ENCODE results near the gene NBPF1. TPM values are rescaled to one million over a fixed set of nuclear protein-coding genes. Genes with fewer than 3 reads are reported as not detected.
"Not testable (repeated sequence)": the region's sequence is repeated elsewhere in the genome, so short reads cannot be mapped to it uniquely, and the experiment has no call there.

NBPF1 gene
- polyA plus RNA-seq, 1 experiment: 36.6 TPM

DNA sequence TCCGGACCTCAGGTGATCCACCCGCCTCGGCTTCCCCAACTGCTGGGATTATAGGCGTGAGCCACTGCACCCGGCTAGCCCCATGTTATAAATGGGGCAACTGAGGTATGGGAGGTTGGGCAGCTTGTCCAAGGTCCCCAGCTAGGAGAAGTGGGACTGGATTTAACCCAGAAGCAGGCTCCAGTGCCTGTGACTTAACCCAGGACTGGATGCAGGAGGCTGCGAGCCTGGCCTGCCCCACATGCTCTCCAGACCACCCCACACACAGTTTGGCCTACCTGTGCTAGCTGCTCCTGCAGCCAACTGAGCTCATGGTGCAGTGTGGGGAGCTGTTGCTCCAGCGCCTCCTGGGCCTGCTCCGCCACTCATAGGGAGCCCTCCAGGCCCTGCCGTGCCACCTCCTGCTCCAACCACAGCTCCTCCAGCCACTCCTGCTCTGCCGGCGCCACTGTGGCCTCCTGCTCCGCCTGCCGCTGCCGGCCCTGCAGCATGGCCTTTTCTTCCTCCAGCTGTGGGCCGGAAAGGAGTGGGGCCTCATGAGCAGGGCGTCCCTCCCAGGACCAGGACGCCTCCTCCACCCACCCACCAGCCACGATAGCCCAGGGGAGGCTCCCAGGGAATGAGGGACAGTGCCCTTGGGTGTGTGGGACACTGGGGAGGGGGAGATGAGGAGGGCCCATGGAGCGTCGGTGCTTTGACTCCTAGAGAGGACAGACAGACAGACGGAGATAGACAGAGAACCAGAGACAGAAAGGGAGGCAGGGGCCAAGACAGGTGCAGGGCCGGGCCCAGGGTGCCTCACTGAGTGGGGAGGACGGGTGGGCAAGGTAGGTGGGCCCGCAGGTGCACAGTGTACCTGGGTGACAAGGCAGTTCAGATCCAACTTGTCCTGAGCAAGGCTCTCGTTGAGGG is 12.4 kb upstream of the NBPF1 start:
- POLR2A ChIA-PET: no interaction called here
- H3K27ac ChIP-seq (ENCODE audit: low read depth, low read length): no peak overlapping the region
- no peak overlapping the region for H3K4me3 ChIP-seq (ENCODE audit: low read depth, low read length)
- TF ChIP-seq, protein P1, sequence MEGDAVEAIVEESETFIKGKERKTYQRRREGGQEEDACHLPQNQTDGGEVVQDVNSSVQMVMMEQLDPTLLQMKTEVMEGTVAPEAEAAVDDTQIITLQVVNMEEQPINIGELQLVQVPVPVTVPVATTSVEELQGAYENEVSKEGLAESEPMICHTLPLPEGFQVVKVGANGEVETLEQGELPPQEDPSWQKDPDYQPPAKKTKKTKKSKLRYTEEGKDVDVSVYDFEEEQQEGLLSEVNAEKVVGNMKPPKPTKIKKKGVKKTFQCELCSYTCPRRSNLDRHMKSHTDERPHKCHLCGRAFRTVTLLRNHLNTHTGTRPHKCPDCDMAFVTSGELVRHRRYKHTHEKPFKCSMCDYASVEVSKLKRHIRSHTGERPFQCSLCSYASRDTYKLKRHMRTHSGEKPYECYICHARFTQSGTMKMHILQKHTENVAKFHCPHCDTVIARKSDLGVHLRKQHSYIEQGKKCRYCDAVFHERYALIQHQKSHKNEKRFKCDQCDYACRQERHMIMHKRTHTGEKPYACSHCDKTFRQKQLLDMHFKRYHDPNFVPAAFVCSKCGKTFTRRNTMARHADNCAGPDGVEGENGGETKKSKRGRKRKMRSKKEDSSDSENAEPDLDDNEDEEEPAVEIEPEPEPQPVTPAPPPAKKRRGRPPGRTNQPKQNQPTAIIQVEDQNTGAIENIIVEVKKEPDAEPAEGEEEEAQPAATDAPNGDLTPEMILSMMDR (IDR thresholded peaks at IDR 0.05; ENCODE audit: low read depth, low read length): no peak
- DNase-seq (ENCODE audit: low read depth, low spot score): no peak
- H3K9me3 ChIP-seq (ENCODE audit: control insufficient read depth, insufficient read depth, low read length): peaks cover 3% of the 10 kb centered on the region; the same call in 1 of the 2 replicates
- CTCF ChIA-PET: interaction anchor here (1.3 to 2.0 kb wide), 4 partner anchors 9 to 34 kb away, joined by 4 to 10 read pairs (median 5); no protein-coding TSS in a partner anchor
- H3K27me3 ChIP-seq (ENCODE audit: control insufficient read depth, insufficient read depth, low read length): no peaks in the 10 kb centered on the region

DNA sequence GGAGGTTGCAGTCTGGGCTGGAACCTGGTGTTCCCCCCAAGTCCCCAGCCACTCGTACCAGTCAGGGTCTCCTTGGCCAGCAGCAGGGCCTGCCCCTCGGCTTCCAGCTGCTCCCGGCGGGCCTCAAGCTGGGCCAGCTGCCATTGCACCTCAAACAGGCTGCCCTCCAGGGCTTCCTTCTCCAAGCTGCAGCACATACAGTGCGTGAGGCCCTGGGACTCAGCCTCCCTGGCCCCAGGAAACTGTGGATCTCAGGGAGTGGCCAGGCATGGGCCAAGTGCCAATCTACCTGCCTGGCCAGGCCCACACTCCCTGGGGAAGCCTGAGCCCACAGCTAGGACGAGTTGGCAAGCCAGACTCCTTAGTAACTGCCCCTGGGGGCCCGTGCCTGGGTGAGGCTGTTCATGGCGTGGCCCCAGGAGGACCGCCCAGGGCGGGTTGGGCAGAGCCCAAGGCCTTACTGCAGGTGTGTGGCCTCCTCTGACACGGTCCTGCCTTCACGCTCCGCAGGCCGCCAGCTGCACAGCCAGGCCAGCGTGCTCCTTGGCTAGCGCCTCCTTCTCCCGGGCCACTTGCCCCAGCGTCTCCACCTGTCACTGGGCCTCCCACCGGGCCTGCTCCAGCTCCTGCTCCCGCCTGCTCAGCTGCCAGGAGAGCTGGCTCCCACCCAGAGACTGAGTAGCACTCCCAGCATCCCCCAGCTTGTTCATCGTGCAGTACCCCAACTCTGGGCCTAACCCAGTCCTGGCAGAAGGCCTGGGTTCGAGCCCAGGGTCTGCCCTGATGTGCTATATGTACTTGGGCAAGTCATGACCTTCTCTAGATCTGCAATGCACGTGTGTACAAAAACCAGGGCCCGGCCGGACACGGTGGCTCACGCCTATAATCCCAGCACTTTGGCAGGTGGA is 10.7 kb upstream of the NBPF1 start:
- H3K9me3 ChIP-seq (ENCODE audit: control insufficient read depth, insufficient read depth, low read length); DNase-seq (ENCODE audit: low read depth, low spot score); H3K27ac ChIP-seq (ENCODE audit: low read depth, low read length); H3K27me3 ChIP-seq (ENCODE audit: control insufficient read depth, insufficient read depth, low read length); H3K4me3 ChIP-seq (ENCODE audit: low read depth, low read length): not testable (repeated sequence)
- ChIA-PET CTCF (interaction anchor here (0.6 to 2.0 kb wide), 9 partner anchors 8 to 254 kb away, joined by 3 to 10 read pairs (median 4); no protein-coding TSS in a partner anchor), POLR2A (interaction anchor here (0.6 to 0.7 kb wide), 2 partner anchors 11 to 111 kb away, joined by 3 to 5 read pairs; no protein-coding TSS in a partner anchor)

DNA sequence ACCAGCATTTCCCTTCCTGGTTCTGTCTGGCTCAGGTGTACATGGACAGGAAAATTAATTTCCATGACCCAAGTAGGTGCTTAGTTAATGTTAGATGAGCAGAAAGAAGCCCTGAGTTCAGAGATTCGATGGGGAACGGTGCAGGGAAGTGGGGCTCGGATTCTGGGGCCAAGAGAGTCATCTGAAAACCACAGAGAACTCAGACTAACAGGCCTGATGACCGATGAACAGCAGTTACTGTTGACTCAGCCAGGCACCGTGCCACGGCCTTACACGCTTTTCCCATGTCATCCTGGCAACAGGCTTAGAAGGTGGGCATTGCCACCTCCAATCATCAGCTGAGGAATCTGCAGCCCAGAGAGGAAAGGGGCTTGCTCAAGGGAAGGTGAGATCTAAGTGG is 10.0 kb upstream of the NBPF1 start:
- CTCF ChIA-PET: interaction anchor here (3.1 kb wide), 1 partner anchor 31 kb away, joined by 19 read pairs; no protein-coding TSS in a partner anchor
- H3K4me3 ChIP-seq (ENCODE audit: low read depth, low read length); POLR2A ChIA-PET; H3K27ac ChIP-seq (ENCODE audit: low read depth, low read length); H3K9me3 ChIP-seq (ENCODE audit: control insufficient read depth, insufficient read depth, low read length); H3K27me3 ChIP-seq (ENCODE audit: control insufficient read depth, insufficient read depth, low read length); DNase-seq (ENCODE audit: low read depth, low spot score): not testable (repeated sequence)

DNA sequence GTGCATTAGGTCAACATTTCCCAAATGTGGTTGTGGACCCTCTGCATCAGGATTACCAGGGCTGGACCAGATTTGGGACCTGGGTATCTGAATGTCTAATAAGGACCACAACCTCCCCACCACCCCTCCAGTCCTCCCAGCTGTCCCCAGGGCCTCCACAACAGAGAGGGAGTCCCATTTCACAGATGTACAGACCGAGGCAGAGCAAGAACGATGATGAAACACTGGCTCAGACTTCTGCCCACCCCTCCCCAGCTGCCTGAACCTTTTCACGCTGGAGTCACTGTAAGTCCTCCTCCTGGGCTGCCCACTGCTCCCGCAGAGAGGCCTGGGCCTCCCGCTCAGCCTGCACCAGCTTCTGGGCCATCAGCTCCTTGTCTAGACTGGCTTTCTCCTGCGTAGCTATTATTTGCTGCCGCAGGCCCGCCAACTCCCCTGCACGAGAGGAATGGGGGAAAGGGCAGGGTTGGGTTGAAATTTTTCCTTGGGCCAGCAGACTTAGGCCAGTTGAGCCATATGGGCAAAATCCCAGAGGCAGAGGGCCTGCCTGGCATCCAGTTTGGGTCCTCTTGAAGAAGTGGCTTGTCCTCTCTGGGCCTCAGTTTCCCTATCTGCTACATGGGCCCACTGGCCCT is 8.4 kb upstream of the NBPF1 start:
- H3K27ac ChIP-seq (ENCODE audit: low read depth, low read length); H3K4me3 ChIP-seq (ENCODE audit: low read depth, low read length); H3K9me3 ChIP-seq (ENCODE audit: control insufficient read depth, insufficient read depth, low read length); H3K27me3 ChIP-seq (ENCODE audit: control insufficient read depth, insufficient read depth, low read length); DNase-seq (ENCODE audit: low read depth, low spot score): not testable (repeated sequence)
- CTCF ChIA-PET: interaction anchor here (0.5 to 3.1 kb wide), 14 partner anchors 10 to 1736 kb away, joined by 3 to 75 read pairs (median 6); no protein-coding TSS in a partner anchor
- POLR2A ChIA-PET: interaction anchor here (1.3 to 1.5 kb wide), 3 partner anchors 10 to 275 kb away, joined by 3 to 6 read pairs (median 5); no protein-coding TSS in a partner anchor

DNA sequence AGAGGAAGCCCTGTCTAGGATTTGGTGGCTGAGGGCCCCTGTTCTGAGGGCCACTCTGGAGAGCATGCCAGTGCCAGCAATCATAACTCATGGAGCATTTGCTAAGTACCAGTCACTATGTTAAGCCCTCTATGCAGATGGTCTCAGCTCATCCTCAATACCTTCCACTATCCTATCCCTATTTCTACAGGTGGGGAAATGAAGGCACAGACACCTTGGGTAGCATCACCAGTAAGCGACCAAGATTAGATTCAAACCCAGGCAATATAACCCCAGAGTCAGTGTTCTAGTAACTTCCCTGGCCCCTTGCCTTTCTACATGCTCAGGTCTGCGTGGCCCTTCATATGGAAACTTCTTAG is 7.9 kb upstream of the NBPF1 start:
- Histone ChIP-seq H3K9me3 (ENCODE audit: control insufficient read depth, insufficient read depth, low read length) (no peaks in the 10 kb centered on the region; the same call in 1 of the 2 replicates), H3K27ac (ENCODE audit: low read depth, low read length) (no peak overlapping the region), H3K4me3 (ENCODE audit: low read depth, low read length) (no peak overlapping the region), H3K27me3 (ENCODE audit: control insufficient read depth, insufficient read depth, low read length) (no peaks in the 10 kb centered on the region)
- TF ChIP-seq, protein P1 (IDR thresholded peaks at IDR 0.05; ENCODE audit: low read depth, low read length): no peak
- POLR2A ChIA-PET: interaction anchor here (0.6 to 1.5 kb wide), 8 partner anchors 9 to 392 kb away, joined by 3 to 6 read pairs (median 5); partner anchors contain the start of gene RNU1-1
- CTCF ChIA-PET: interaction anchor here (0.6 to 3.1 kb wide), 30 partner anchors 11 to 427 kb away, joined by 3 to 75 read pairs (median 4); no protein-coding TSS in a partner anchor
- no peak for DNase-seq (ENCODE audit: low read depth, low spot score)

DNA sequence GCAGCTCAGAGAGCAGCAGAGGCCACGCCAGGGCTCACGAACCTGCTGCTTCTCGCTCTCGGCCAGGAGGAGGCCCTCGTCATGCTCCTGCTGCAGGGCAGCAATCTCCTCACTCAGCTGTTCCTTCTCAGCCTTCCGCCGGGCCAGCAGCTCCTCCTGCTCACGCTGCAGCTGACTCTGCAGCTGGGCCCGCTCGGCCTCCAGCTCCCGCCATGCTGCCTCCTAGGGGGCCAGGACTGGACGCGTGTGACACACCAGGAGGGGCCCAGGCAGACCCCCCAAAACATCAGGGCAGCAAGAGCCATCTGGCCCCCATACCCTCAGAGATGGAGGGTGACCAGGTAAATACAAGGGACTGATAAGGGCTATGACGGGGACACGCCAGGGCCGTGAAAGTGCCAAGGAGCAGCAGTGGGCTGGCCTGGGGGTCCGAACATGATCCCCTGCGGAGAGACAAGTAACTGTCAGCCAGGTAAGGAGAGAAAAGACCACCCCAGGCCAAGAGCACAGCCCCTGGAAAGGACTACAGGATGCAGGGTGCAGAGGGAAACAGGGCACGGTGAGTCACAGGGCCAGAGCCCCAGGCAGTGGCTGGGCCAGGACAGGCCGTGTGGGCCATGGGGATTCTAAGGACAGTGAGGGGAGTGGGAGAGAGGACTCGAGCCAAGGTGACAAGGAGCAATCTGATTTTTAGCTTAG is 6.6 kb upstream of the NBPF1 start:
- H3K9me3 ChIP-seq (ENCODE audit: control insufficient read depth, insufficient read depth, low read length); H3K27me3 ChIP-seq (ENCODE audit: control insufficient read depth, insufficient read depth, low read length); POLR2A ChIA-PET; H3K4me3 ChIP-seq (ENCODE audit: low read depth, low read length); DNase-seq (ENCODE audit: low read depth, low spot score); H3K27ac ChIP-seq (ENCODE audit: low read depth, low read length): not testable (repeated sequence)
- CTCF ChIA-PET: interaction anchor here (1.2 to 3.1 kb wide), 7 partner anchors 9 to 426 kb away, joined by 3 to 75 read pairs (median 6); no protein-coding TSS in a partner anchor
